Testis (tissue), 3 donors: ENCODE data around the gene CCDC158. TPM values are rescaled to one million over a fixed set of nuclear protein-coding genes. Genes with fewer than 3 reads are reported as not detected.

Source experiments
- DNase-seq: peaks from one replicate; pipeline ENCODE4 v3.0.0-alpha.2; 2019
- H3K27ac ChIP-seq, 2 donors: fragments of 200-600 bp; sonication (generic); one replicate each; pipeline ENCODE4 v1.5.1; 2019
- H3K27me3 ChIP-seq: fragments of 200-600 bp; sonication (generic); one replicate; pipeline ENCODE4 v1.5.1; 2019
- H3K36me3 ChIP-seq: fragments of 200-600 bp; sonication (generic); one replicate; pipeline ENCODE4 v1.5.1; 2017; ENCODE audit warnings: low read depth; ENCODE audit errors: missing control alignments
- H3K4me1 ChIP-seq: fragments of 200-600 bp; sonication (generic); one replicate; pipeline ENCODE4 v1.5.1; 2019
- H3K4me3 ChIP-seq, 2 donors: fragments of 200-600 bp; sonication (generic); one replicate each; pipeline ENCODE4 v1.5.1; 2017 to 2019
- H3K9me3 ChIP-seq: fragments of 200-600 bp; sonication (generic); one replicate; pipeline ENCODE4 v1.5.1; 2017
- CTCF ChIP-seq, 3 experiments: fragments of 450-650 bp in 2 of 3; fragments of 200-600 bp in 1 of 3; sonication (generic) in 1 of 3; IDR thresholded peaks; one replicate each; pipeline ENCODE4 v1.5.1; 2016 to 2019; ENCODE audit warnings: antibody characterized with exemption in 3 of 3, mild to moderate bottlenecking in 2 of 3, moderate library complexity in 1 of 3
- POLR2A ChIP-seq: fragments of 450-650 bp; IDR thresholded peaks from one replicate; pipeline ENCODE4 v1.6.1; 2017; ENCODE audit warnings: antibody characterized with exemption, mild to moderate bottlenecking, moderate library complexity
- WGBS, 2 donors: methylation state at CpG; one replicate each; pipeline ENCODE4 v1.1.5; 2018; 5-methylcytosine and 5-hydroxymethylcytosine counted together
- intact Hi-C: fragments of 100-400 bp; cut with DNase I; formaldehyde crosslinking; loops from one replicate; pipeline ENCODE4 v1.15.1; 2023; ENCODE audit warnings: low total_unique reads
- polyA plus RNA-seq: library from polyadenylated mRNA; stranded (reverse); fragments of 350-450 nt; fragmentation: Illumina TruSeq; extraction: RNeasy Lipid Tissue Mini Kit (QIAGEN cat#74804); gene quantifications from one replicate; pipeline ENCODE4 v1.2.3, GENCODE V29; 2014; ENCODE audit warnings: low read depth, low replicate concordance; ENCODE audit not compliant: insufficient read depth
- total RNA-seq, 2 donors: library from RNA; depleted of rRNA; stranded (reverse); fragments of >200 nt; gene quantifications; one replicate each; pipeline ENCODE4 v1.2.3, GENCODE V29; 2016

CCDC158 gene
- total and polyA plus RNA-seq, 3 donors from 2014 or later, result 20.0 to 51.9 (median 39.2) TPM

GRCh38 chr4:76420188-76420761, 666 bp downstream of the CCDC158 start:
- no peaks in the 10 kb centered on the region for H3K27me3 ChIP-seq
- intact Hi-C loops, result no loop called here
- peak overlapping the region; percentile 48 to 57 for H3K4me3 ChIP-seq
- 35 to 47% methylated on average over 18 of the region's 18 CpGs for WGBS, 2 donors
- no peaks in the 10 kb centered on the region for H3K4me1 ChIP-seq
- TF ChIP-seq POLR2A (no peak), CTCF (IDR thresholded peaks at IDR 0.05) (no peak)
- H3K36me3 ChIP-seq, result no peaks in the 10 kb centered on the region
- no peak overlapping the region for H3K27ac ChIP-seq
- no peaks in the 10 kb centered on the region for H3K9me3 ChIP-seq
- DNase-seq, result no peak

GRCh38 chr4:76410636-76411035, 10.3 kb downstream of the CCDC158 start:
- Histone ChIP-seq H3K27me3 (no peaks in the 10 kb centered on the region), H3K4me1 (no peaks in the 10 kb centered on the region), H3K9me3 (no peaks in the 10 kb centered on the region), H3K4me3 (no peak overlapping the region), H3K36me3 (no peaks in the 10 kb centered on the region), H3K27ac (no peak overlapping the region)
- TF ChIP-seq CTCF (IDR thresholded peaks at IDR 0.05) (no peak), POLR2A (no peak)
- WGBS, 2 donors, result 83 to 88% methylated on average over 3 of the region's 3 CpGs
- no peak for DNase-seq
- intact Hi-C loops, result no loop called here

GRCh38 chr4:76407440-76408119, 13.4 kb downstream of the CCDC158 start:
- DNase-seq, result no peak
- no peaks in the 10 kb centered on the region for H3K9me3 ChIP-seq
- H3K4me1 ChIP-seq, result no peaks in the 10 kb centered on the region
- no peaks in the 10 kb centered on the region for H3K36me3 ChIP-seq
- no peak overlapping the region for H3K27ac ChIP-seq
- intact Hi-C loops, result no loop called here
- H3K4me3 ChIP-seq, result no peak overlapping the region
- no peaks in the 10 kb centered on the region for H3K27me3 ChIP-seq
- WGBS, 2 donors, result 64 to 71% methylated on average over 5 of the region's 5 CpGs
- no peak for TF ChIP-seq POLR2A
- TF ChIP-seq CTCF (IDR thresholded peaks at IDR 0.05), result no peak

GRCh38 chr4:76406081-76406480, 14.9 kb downstream of the CCDC158 start:
- intact Hi-C loops, result no loop called here
- 56 to 59% methylated on average over 5 of the region's 5 CpGs for WGBS, 2 donors
- Histone ChIP-seq H3K4me3 (no peak overlapping the region), H3K27ac (no peak overlapping the region), H3K4me1 (no peaks in the 10 kb centered on the region), H3K9me3 (no peaks in the 10 kb centered on the region), H3K27me3 (no peaks in the 10 kb centered on the region), H3K36me3 (no peaks in the 10 kb centered on the region)
- no peak for TF ChIP-seq CTCF (IDR thresholded peaks at IDR 0.05)
- TF ChIP-seq POLR2A, result no peak
- no peak for DNase-seq

GRCh38 chr4:76401654-76402053, 19.3 kb downstream of the CCDC158 start:
- 68 to 78% methylated on average over 3 of the region's 3 CpGs for WGBS, 2 donors
- no peak for TF ChIP-seq POLR2A
- TF ChIP-seq CTCF (IDR thresholded peaks at IDR 0.05), result no peak
- intact Hi-C loops, result no loop called here

More at GRCh38 chr4:76401654-76402053, 19.3 kb downstream of the CCDC158 start:
- no peaks in the 10 kb centered on the region for H3K9me3 ChIP-seq
- no peaks in the 10 kb centered on the region for H3K36me3 ChIP-seq
- no peak overlapping the region for H3K27ac ChIP-seq
- no peaks in the 10 kb centered on the region for H3K4me1 ChIP-seq
- H3K4me3 ChIP-seq, result no peak overlapping the region
- H3K27me3 ChIP-seq, result no peaks in the 10 kb centered on the region
- DNase-seq, result no peak
